Activated CD4-positive, alpha-beta T cell treated with anti-CD3 and anti-CD28 coated beads, Interleukin-10, Interleukin-2, amounts not matched to agents 100 ng/mL and 50 ng/mL, durations not matched to agents 16 hours and 8 hours (primary cell): ENCODE measurements around the gene ARHGDIA.

ENCODE experiments used
- DNase-seq: peaks from one replicate; pipeline ENCODE4 v3.0.0-alpha.2; 2020

ARHGDIA gene

DNA sequence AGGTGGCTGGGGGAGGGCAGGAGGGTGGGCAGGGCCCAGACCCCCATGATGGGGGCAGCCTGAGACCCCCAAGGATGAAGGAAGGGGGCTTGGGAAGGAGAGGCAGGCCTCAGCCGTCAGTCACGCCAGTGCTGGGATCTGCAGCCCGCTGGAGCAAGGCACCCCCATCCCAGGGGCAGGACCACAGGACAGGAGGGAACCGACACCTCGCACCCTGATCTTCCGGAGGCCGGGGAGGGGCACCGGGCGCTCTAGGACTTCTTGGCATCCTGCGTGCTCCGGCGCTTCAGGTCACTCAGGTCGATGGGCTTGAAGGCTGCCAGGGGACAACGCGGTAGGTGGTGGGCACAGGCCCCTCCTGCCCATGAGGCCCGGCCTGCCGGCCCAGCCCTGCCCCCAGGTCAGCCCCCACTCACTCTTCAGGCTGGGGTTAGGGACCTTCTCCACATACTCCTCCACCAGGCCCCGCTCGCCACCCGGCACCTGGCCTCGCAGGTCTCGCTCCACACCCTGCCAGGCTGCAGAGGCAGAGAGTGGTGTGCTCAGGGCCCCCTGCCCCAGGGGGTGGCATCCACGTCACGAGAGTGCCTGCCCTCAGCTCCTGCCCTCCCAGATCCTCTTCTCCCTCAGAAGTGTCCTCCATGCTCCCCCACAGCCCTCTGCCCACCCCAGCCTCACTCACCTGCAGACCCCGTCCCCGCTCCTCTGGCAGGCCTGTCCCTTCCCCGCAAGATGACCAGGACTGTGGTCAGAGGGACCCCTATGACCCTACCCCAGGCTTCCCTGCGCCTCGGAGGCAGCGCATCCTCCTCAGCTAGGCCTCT, 47.9 kb downstream of the ARHGDIA start:
- DNase-seq: no peak

- no peak for DNase-seq
These were observed 48.9 kb downstream of the ARHGDIA start for GRCh38 chr17:81822312-81822637.

DNA sequence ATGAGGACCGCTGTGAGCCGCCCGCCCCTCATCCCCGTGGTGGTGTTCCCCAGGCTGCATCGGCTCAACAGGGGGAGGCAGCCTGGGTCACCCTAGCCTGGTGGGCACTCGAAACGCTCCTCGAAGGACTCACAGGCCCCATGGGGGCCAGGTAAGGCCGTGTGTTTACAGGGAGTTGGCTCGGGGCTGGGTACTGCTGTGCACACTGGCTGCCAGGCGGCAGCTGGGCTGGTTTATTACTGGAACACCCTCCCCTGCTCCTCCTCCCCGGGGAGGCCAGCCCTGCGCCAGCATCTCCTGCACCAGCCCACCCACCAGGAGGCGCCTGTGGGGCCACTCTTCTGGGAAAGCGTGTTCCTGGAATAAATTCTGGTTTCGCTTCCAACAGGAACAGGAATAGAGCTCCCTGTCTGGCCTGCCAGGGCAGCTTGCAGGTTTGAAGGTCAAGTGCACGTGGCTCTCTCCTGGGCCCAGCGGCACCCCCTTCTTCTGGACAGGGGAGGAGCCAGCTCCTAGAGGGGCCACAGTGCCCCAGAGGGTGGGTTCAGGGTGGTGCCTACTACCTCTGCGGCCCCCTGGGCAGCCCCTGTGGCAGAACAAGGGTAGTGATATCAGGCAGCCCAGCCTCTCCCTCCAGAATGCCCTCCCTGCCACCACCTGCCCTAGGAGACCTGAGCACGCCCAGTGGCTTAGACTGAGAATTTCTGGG, 49.4 kb downstream of the ARHGDIA start:
- DNase-seq: peak; percentile 58

GRCh38 chr17:81821147-81821546, 50.0 kb downstream of the ARHGDIA start:
- no peak for DNase-seq

- DNase-seq: no peak
These were observed 51.4 kb downstream of the ARHGDIA start for GRCh38 chr17:81819708-81820107.

DNA sequence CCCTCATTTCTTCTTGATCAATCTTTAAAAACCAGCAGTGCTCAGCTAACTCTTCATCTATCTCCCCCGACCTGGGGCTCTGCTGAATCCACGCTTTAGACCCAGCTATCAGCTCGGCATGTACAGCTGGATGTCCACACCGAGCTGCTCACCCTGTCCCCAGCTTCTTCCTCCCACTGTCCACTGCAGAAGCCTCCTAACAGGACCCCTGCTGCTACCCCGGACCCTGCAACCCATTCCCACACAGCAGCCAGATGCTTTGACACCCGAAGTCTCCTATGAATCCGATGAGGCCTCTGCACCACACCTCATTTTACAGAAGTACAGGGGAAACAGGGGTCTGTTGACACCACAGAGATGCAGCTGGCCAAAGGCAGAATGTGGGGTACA, 53.4 kb downstream of the ARHGDIA start:
- DNase-seq: no peak
